ENCODE data around the gene PLD4.

Gene PLD4

GRCh38 chr14:104892531-104893434 is 31.9 kb upstream of the PLD4 start:
- DNase-seq (ENCODE audit: extremely low spot score) = no peak
- no peak for TF ChIP-seq ARNT (IDR thresholded peaks at IDR 0.05)
- no peak for TF ChIP-seq FOXK2 (IDR thresholded peaks at IDR 0.05)
- TF ChIP-seq LEF1 (IDR thresholded peaks at IDR 0.05; ENCODE audit: borderline replicate concordance) = no peak
- no peak for TF ChIP-seq SP1 (IDR thresholded peaks at IDR 0.05)
- no peak for TF ChIP-seq NFRKB (IDR thresholded peaks at IDR 0.05)
- no peak for TF ChIP-seq BHLHE40 (IDR thresholded peaks at IDR 0.05; ENCODE audit: borderline replicate concordance)
- no peak for TF ChIP-seq HDGF (IDR thresholded peaks at IDR 0.05; ENCODE audit: borderline replicate concordance)
- no peak for TF ChIP-seq PKNOX1 (IDR thresholded peaks at IDR 0.05)
- CTCF ChIA-PET = no interaction called here
- POLR2A ChIA-PET = interaction anchor here (1.6 kb wide), 1 partner anchor 14 kb away, joined by 3 read pairs; no protein-coding TSS in a partner anchor

GRCh38 chr14:104893435-104894207 is 31.1 kb upstream of the PLD4 start:
- ChIA-PET POLR2A (interaction anchor here (1.6 kb wide), 1 partner anchor 14 kb away, joined by 3 read pairs; no protein-coding TSS in a partner anchor), CTCF (interaction anchor here (0.7 kb wide), 1 partner anchor 172 kb away, joined by 3 read pairs; the partner anchor contains the start of gene GPR132)
- TF ChIP-seq TARDBP (IDR thresholded peaks at IDR 0.05) (no peak), ARNT (IDR thresholded peaks at IDR 0.05) (no peak), ZNF384 (IDR thresholded peaks at IDR 0.05) (no peak), FOXA1 (IDR thresholded peaks at IDR 0.05) (no peak), PKNOX1 (IDR thresholded peaks at IDR 0.05) (no peak), FOXK2 (IDR thresholded peaks at IDR 0.05) (no peak), ELF4 (IDR thresholded peaks at IDR 0.05) (no peak), LEF1 (IDR thresholded peaks at IDR 0.05; ENCODE audit: borderline replicate concordance) (no peak), HDGF (IDR thresholded peaks at IDR 0.05; ENCODE audit: borderline replicate concordance) (no peak), FOXM1 (IDR thresholded peaks at IDR 0.05; ENCODE audit: borderline replicate concordance) (no peak), BHLHE40 (IDR thresholded peaks at IDR 0.05; ENCODE audit: borderline replicate concordance) (no peak), L3MBTL2 (conservative IDR thresholded peaks at IDR 0.05) (no peak), SUZ12 (IDR thresholded peaks at IDR 0.05) (no peak), NFRKB (IDR thresholded peaks at IDR 0.05) (no peak)
- DNase-seq (ENCODE audit: extremely low spot score) = no peak

GRCh38 chr14:104894331-104895206 is 30.1 kb upstream of the PLD4 start:
- no peak for DNase-seq (ENCODE audit: extremely low spot score)
- ChIA-PET POLR2A (interaction anchor here (1.0 kb wide), 1 partner anchor 45 kb away, joined by 3 read pairs; no protein-coding TSS in a partner anchor), CTCF (interaction anchor here (0.7 to 0.9 kb wide), 2 partner anchors 68 to 171 kb away, joined by 3 to 5 read pairs; partner anchors contain the start of gene GPR132)
- TF ChIP-seq CTBP1 (IDR thresholded peaks at IDR 0.05; ENCODE audit: borderline replicate concordance) = no peak
- TF ChIP-seq L3MBTL2 (conservative IDR thresholded peaks at IDR 0.05) = no peak
- TF ChIP-seq FOXM1 (IDR thresholded peaks at IDR 0.05; ENCODE audit: borderline replicate concordance) = no peak
- no peak for TF ChIP-seq ELF4 (IDR thresholded peaks at IDR 0.05)
- no peak for TF ChIP-seq FOXA1 (IDR thresholded peaks at IDR 0.05)
- no peak for TF ChIP-seq BHLHE40 (IDR thresholded peaks at IDR 0.05; ENCODE audit: borderline replicate concordance)
- no peak for TF ChIP-seq NFRKB (IDR thresholded peaks at IDR 0.05)
- TF ChIP-seq FOXK2 (IDR thresholded peaks at IDR 0.05) = no peak
- TF ChIP-seq HDGF (IDR thresholded peaks at IDR 0.05; ENCODE audit: borderline replicate concordance) = no peak

GRCh38 chr14:104895207-104895785 is 29.4 kb upstream of the PLD4 start:
- ChIA-PET POLR2A (interaction anchor here (1.0 kb wide), 1 partner anchor 45 kb away, joined by 3 read pairs; no protein-coding TSS in a partner anchor), CTCF (interaction anchor here (0.9 to 1.2 kb wide), 2 partner anchors 45 to 69 kb away, joined by 3 to 5 read pairs; no protein-coding TSS in a partner anchor)
- TF ChIP-seq BHLHE40 (IDR thresholded peaks at IDR 0.05; ENCODE audit: borderline replicate concordance) (no peak), FOXM1 (IDR thresholded peaks at IDR 0.05; ENCODE audit: borderline replicate concordance) (no peak), FOXK2 (IDR thresholded peaks at IDR 0.05) (no peak), LEF1 (IDR thresholded peaks at IDR 0.05; ENCODE audit: borderline replicate concordance) (no peak), FOXA1 (IDR thresholded peaks at IDR 0.05) (no peak), NFRKB (IDR thresholded peaks at IDR 0.05) (no peak), HDGF (IDR thresholded peaks at IDR 0.05; ENCODE audit: borderline replicate concordance) (no peak), ELF4 (IDR thresholded peaks at IDR 0.05) (no peak), SUZ12 (IDR thresholded peaks at IDR 0.05) (no peak)
- DNase-seq (ENCODE audit: extremely low spot score) = no peak
